A673 (cell line): ENCODE measurements around the gene RGR. TPM values are rescaled to one million over a fixed set of nuclear protein-coding genes. Genes with fewer than 3 reads are reported as not detected.

ENCODE experiments used
- BruUV-seq: library from RNA; stranded (reverse); fragments of 400-500 nt; replicated peaks from 2 replicates; lab custom pipeline; 2021; lab: Mats Ljungman, UMichigan
- CTCF ChIA-PET: fragments of 300-600 bp; sonication (Branson Sonifier 250); formaldehyde crosslinking; loops from one replicate; lab custom pipeline; 2022; ENCODE audit warnings: antibody characterized with exemption; lab: Charles Lee
- POLR2A ChIA-PET: fragments of 300-600 bp; sonication (Branson Sonifier 250); formaldehyde crosslinking; loops from one replicate; lab custom pipeline; 2022; ENCODE audit warnings: antibody characterized with exemption; ENCODE audit not compliant: low non-redundant PET; lab: Charles Lee
- DNase-seq: peaks from one replicate; pipeline ENCODE4 v3.0.0-alpha.2; 2015; ENCODE audit warnings: low spot score
- H3K27ac ChIP-seq: fragments of 200-600 bp; sonication (generic); 2 replicates; pipeline ENCODE4 v1.5.1; 2016; ENCODE audit warnings: mixed run types, low read depth, mild to moderate bottlenecking, mixed read lengths, antibody characterized with exemption, low read length; ENCODE audit not compliant: poor library complexity, severe bottlenecking
- H3K27me3 ChIP-seq: fragments of 200-600 bp; sonication (generic); replicated peaks from 2 replicates; pipeline ENCODE4 v1.6.1; 2017; ENCODE audit warnings: mixed run types, low read depth, mild to moderate bottlenecking, mixed read lengths, antibody characterized with exemption, low read length; ENCODE audit not compliant: insufficient read depth, poor library complexity
- H3K36me3 ChIP-seq: fragments of 200-600 bp; sonication (generic); 2 replicates; pipeline ENCODE4 v1.6.1; 2016; ENCODE audit warnings: mixed run types, mild to moderate bottlenecking, mixed read lengths, antibody characterized with exemption, low read length; ENCODE audit not compliant: insufficient read depth, poor library complexity, severe bottlenecking
- H3K4me1 ChIP-seq: fragments of 200-600 bp; sonication (generic); 2 replicates; pipeline ENCODE4 v1.6.1; 2017; ENCODE audit warnings: mixed run types, mild to moderate bottlenecking, mixed read lengths, antibody characterized with exemption, low read length; ENCODE audit not compliant: insufficient read depth, poor library complexity, severe bottlenecking
- H3K4me3 ChIP-seq: fragments of 200-600 bp; sonication (generic); 2 replicates; pipeline ENCODE4 v1.5.1; 2016; ENCODE audit warnings: low read depth, mixed run types, mild to moderate bottlenecking, mixed read lengths, low read length; ENCODE audit not compliant: poor library complexity, severe bottlenecking
- H3K9me3 ChIP-seq: fragments of 200-600 bp; sonication (generic); 2 replicates; pipeline ENCODE4 v1.6.1; 2016; ENCODE audit warnings: mixed run types, low read depth, mild to moderate bottlenecking, mixed read lengths, antibody characterized with exemption, low read length; ENCODE audit not compliant: poor library complexity, severe bottlenecking
- CTCF ChIP-seq: fragments of 300-800, 200-600 bp; sonication (generic); conservative IDR thresholded peaks from 2 replicates; pipeline ENCODE4 v1.5.1; 2017; ENCODE audit warnings: low read depth, mild to moderate bottlenecking, antibody characterized with exemption, low read length, moderate library complexity, mixed read lengths
- EZH2 ChIP-seq: fragments of 200-600 bp; sonication (generic); IDR thresholded peaks from 2 replicates; pipeline ENCODE4 v1.6.1; 2017; ENCODE audit warnings: borderline replicate concordance, low read depth, mild to moderate bottlenecking, mixed read lengths, antibody characterized with exemption, low read length; ENCODE audit not compliant: poor library complexity, severe bottlenecking
- intact Hi-C: fragments of 100-400 bp; cut with micrococcal nuclease; formaldehyde crosslinking; loops from one replicate; pipeline ENCODE4 v1.10.0; 2022; ENCODE audit not compliant: unreplicated experiment
- total RNA-seq: library from RNA; stranded (reverse); gene quantifications from 2 replicates; pipeline ENCODE4 v1.2.3, GENCODE V29; 2021

RGR gene
- total RNA-seq, 1 experiment from 2014 or later, result not detected

GRCh38 chr10:84241185-84241790 lies 3.6 kb upstream of the RGR start, which contains the start of gene LRIT1:
LRIT1 (minus strand) TSS chr10:84241546; CDS start chr10:84241439, 107 bp downstream.
- peaks cover 23% of the 10 kb centered on the region for H3K27me3 ChIP-seq
- POLR2A ChIA-PET, result no interaction called here
- no peaks in the 10 kb centered on the region for H3K9me3 ChIP-seq
- no TSS peak for BruUV-seq
- no peak within 1 kb of the TSS for H3K4me3 ChIP-seq
- no peaks in the 10 kb centered on the region for H3K36me3 ChIP-seq
- intact Hi-C loops, result no loop called here
- DNase-seq, result no peak
- H3K27ac ChIP-seq, result no peak within 1 kb of the TSS
- TF ChIP-seq CTCF, result no peak
- no peak for TF ChIP-seq EZH2
- H3K4me1 ChIP-seq, result no peaks in the 10 kb centered on the region
- CTCF ChIA-PET, result no interaction called here

GRCh38 chr10:84243759-84244158 lies 1.1 kb upstream of the RGR start:
- no peak for DNase-seq
- Histone ChIP-seq H3K9me3 (no peaks in the 10 kb centered on the region), H3K27ac (no peak overlapping the region), H3K4me3 (no peak overlapping the region), H3K27me3 (peaks cover 26% of the 10 kb centered on the region), H3K4me1 (no peaks in the 10 kb centered on the region), H3K36me3 (no peaks in the 10 kb centered on the region)
- ChIA-PET CTCF (no interaction called here), POLR2A (no interaction called here)
- intact Hi-C loops, result no loop called here
- BruUV-seq, result no TSS peak
- TF ChIP-seq EZH2, result no peak
- TF ChIP-seq CTCF, result no peak

- Histone ChIP-seq H3K4me3 (no peak overlapping the region), H3K27ac (no peak overlapping the region), H3K4me1 (no peaks in the 10 kb centered on the region), H3K27me3 (peaks cover 19% of the 10 kb centered on the region), H3K36me3 (no peaks in the 10 kb centered on the region), H3K9me3 (no peaks in the 10 kb centered on the region)
- DNase-seq, result no peak
- BruUV-seq, result no TSS peak
- TF ChIP-seq CTCF (no peak), EZH2 (no peak)
- intact Hi-C loops, result no loop called here
- ChIA-PET POLR2A (no interaction called here), CTCF (no interaction called here)
Measured at GRCh38 chr10:84247496-84247895, 2.6 kb downstream of the RGR start.
